Astrocyte of the hippocampus (primary cell): ENCODE data around the gene CFL1.

Experiments used
- DNase-seq: peaks from one replicate; pipeline ENCODE4 v3.0.0; 2011; ENCODE audit warnings: low read depth, low spot score

The CFL1 gene

GRCh38 chr11:65859095-65859811 lies 1.3 kb upstream of the CFL1 start:
- peak; percentile 100 for DNase-seq

DNA sequence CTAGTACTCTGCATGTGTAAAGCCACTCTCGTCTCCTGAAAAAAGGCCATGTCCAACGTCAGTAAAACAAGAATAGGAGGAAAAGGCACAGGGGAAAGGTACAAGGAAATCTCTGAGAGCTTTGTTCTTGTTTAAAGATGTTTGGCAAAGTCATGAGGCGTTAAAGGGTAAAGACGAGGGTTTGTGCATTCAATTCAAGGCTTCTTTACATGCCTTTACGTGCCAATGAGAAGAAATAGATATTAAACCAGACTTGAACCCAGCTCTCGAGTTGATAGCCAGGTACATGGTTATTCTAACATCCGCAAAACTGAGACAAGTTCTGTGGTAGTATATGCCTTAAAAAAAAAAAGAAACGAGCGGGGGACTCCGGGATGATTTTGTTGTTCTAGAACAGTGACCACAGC lies 704 bp upstream of the CFL1 start:
- peak; percentile 43 for DNase-seq

- DNase-seq = no peak
These were observed 504 bp downstream of the CFL1 start for GRCh38 chr11:65857500-65857852.

DNA sequence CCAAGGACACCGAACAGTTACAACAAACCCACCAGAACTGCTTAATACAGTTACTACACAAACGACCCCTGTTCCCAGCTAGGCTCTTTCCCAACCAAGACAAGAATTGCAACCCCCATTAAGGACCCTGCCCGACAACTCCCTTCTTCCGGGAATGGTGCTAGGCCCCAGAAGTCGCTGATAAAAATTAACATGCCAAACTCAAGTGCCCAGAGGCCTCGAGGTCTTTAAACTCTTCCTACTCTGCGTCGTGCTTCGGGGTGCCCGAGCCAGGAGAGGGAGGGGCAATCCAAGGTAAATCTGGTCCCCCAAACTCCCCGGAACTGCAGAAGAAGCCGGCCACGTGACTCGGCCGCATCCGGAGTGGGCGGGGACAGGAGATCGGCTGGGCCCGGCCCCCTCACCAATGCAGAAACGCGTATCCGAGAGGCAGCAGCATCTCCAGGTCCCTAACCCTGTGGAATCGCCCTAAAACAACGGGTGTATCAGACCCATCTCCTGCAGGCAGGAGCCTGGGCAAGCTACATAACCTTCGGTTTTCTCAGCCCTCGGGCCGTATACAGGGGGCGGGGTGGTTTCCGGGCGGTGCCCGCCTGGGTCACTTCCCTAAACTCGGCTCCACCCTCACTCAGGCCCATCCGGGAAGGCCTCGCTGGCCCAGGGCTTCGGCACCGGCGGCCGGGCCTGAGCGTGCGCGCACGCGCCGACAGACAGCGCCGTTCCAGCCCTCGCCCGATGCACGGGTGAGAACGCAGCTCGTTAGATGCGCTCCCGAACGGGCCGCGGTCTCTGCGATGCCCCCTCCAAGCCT lies 1.1 kb downstream of the CFL1 start:
- peak; percentile 83 for DNase-seq

- DNase-seq = peak; percentile 1
These were observed 2.0 kb downstream of the CFL1 start for GRCh38 chr11:65855927-65856363.

- no peak for DNase-seq
These were observed 2.8 kb downstream of the CFL1 start for GRCh38 chr11:65854852-65855837.

- DNase-seq = no peak
These were observed 3.8 kb downstream of the CFL1 start for GRCh38 chr11:65854161-65854592.

GRCh38 chr11:65853246-65853979 lies 4.6 kb downstream of the CFL1 start:
- peak; percentile 2 for DNase-seq

- peak; percentile 4 for DNase-seq
These were observed 5.3 kb downstream of the CFL1 start for GRCh38 chr11:65852508-65853245.

DNA sequence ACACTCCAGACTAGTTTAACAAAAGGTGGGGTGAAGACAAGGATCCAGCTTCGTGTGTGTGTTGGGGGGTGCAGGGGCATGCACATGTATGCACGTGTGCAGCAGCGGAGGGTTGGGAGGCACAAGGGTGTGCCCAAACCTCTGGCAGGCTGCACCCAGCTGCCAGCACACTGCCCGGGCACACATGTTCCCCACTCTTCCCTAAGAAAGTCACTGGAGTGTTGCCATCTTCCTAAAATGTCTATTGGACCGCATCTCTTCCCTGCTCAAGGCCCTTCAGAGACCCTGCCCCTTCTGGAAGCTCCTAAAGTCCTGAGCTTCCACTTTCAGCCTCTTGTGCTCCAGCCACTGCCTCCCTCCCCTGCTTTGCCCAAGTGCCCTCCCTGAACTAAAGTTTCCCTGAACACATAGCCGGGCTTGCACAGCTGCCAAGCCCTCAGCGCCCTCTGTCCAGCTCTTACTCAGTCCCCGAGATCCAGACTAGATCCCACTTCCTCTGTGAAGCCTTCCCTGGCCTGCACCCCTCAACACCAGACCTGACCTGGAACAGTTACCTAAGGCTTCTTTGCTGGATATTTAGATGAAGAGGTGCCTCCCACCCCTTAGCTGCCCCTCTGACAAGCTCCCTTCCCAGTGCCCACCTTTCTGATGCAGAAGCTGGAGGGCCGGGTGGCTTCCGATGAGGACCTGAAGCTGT lies 6.0 kb downstream of the CFL1 start:
- peak; percentile 3 for DNase-seq

- DNase-seq = peak; percentile 47
These were observed 6.8 kb downstream of the CFL1 start for GRCh38 chr11:65851083-65851579.

DNA sequence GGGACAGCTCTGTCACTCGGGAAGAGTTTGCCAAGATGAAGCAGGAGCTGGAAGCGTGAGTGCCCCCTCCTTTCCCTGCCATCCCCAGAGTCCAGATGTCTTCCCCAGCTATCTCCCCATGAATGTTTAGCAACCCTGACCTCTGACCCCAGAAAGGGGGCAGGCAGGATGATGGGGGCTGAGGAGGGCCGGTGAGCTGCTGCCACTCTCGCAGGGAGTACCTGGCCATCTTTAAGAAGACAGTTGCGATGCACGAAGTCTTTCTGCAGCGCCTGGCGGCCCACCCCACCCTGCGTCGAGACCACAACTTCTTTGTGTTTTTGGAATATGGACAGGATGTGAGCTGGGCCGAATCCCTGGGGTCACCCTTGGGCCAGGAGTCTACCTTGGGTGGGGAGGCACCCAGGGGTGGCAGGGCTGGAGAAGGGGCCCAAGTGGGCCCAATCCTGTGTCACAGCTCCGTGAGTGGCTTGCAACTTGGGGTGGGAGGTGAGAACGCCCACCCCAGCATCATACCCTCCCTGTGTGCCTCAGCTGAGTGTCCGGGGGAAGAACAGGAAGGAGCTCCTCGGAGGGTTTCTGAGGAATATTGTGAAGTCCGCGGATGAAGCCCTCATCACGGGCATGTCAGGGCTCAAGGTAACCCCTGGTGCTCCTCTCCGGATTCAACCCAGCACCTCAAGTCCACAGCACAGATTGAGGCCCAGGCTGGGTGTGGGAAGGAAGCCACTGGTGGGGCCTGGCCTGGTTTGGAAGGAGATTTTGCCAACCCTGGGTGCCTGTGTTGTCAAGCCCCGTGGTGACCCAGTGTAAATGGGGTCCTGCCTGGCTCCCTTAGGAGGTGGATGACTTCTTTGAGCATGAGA lies 7.5 kb downstream of the CFL1 start:
- peak; percentile 5 for DNase-seq

DNA sequence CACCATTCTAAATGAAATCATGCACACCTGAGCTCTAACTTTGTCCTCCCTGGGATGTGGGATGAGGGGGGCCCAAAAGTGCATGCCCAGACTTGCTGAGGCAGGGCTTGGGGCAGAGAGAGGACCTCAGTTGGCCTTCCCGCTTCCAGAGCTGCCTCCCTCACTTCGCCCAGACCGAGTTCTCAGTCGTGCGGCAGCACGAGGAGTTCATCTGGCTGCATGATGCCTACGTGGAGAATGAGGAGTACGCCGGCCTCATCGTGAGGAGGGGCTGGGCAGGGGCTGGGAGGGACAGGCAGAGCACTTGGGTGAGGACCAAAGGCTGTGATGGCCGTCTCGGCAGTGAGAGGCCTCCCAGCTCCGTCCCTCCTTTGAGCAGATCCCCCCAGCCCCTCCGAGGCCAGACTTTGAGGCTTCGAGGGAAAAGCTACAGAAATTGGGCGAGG lies 8.2 kb downstream of the CFL1 start:
- DNase-seq = peak; percentile 8

DNA sequence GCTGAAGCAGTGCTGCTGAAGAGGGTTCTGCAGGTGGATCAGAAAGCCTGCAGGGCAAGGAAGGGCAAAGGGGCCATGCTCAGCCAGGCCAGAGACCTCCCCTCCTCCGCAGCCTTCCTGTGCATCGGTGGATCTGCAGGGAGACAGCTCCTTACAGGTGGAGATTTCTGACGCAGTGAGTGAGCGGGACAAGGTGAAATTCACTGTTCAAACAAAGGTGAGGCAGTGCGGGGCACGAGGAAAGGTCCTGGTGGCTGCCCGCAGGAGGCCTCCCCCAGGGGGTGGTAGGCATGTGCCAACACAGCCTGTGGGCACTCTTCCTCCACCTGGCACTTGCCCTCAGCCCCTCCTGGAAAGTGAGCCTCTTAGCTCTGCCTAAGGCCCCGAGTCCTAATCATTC lies 8.6 kb downstream of the CFL1 start:
- no peak for DNase-seq

DNA sequence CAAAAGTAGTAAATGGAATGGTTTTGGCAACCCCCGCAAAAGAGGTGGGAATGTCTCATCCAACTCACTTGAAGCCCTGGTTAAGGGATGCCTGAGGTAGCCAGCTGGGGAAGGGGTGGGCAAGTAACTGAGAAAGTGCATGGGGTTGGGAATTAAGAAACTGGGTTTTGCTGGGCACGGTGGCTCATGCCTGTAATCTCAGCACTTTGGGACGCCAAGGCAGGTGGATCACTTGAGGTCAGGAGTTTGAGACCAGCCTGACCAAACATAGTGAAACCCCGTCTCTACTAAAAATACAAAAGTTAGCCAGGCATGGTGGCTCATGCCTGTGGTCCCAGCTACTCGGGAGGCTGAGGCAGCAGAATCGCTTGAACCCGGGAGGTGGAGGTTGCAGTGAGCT lies 9.3 kb downstream of the CFL1 start:
- DNase-seq = peak; percentile 12

DNA sequence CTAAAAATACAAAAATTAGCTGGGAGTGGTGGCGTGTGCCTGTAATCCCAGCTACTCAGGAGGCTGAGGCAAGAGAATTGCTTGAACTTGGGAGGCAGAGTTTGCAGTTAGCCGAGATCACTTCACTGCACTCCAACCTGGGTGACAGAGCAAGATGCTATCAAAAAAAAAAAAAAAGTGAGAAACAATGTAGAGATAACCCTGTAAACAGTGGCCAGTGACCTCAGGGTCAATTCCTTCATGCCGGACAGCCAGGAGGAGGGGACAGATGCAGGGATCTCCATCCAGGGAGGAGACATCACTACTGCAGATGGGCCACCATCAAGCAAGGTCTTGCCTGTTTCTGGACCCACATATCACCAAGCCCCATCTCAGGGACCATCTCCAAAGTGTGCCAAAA lies 10.2 kb downstream of the CFL1 start:
- no peak for DNase-seq

DNA sequence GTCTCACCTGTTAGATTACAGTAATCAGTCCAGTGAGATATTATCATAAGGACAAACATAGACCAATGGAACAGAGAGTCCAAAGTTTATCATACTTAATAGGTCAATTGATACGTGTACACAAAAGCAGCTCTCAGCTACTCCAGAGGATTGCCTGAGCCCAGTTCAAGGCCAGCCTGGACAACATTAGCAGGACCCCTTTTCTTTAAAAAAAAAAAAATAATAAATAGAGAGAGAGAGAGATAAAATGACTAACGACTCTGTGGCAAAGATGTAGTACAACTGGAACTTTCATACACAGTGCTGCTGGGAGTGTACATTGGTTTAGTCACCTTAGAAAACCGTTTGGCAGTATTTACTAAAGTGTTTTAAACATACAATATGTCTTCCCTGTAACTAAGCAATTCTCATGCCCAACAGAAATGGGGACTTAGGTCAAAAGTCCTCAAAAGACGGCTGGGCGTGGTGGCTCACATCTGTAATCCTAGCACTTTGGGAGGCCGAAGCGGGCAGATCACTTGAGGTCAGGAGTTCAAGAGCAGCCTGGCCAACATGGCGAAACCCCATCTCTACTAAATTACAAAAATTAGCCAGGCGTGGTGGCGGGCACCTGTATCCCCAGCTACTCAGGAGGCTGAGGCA lies 13.6 kb downstream of the CFL1 start:
- no peak for DNase-seq

DNA sequence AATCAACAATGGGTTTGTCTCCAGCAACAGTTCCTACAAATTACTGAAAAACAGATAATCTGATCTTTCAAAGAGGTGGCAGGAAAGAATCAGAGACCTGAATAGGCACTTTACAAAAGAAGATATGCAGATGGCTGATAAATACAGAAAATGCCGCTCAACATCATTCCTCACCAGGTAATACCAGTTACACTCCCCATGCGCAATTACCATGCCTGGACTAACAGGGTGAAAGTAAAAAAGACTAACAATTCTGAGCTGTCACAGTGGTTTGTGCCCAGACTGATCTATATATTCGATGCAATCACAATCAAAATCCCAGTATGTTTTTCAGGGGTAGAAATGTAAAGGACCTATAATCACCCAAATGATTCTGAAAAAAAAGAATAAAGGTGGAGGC lies 14.2 kb downstream of the CFL1 start:
- DNase-seq = no peak
